HEK293T (cell line): ENCODE measurements around the gene N4BP2L2.

Source experiments
- BHLHE40 ChIP-seq: fragments of 450-650 bp; IDR thresholded peaks from 2 replicates; pipeline ENCODE4 v1.6.1; 2016; ENCODE audit warnings: mild to moderate bottlenecking, moderate library complexity, borderline replicate concordance
- FOXK2 ChIP-seq: fragments of 450-650 bp; IDR thresholded peaks from 2 replicates; pipeline ENCODE4 v1.6.1; 2016; ENCODE audit warnings: mild to moderate bottlenecking
- SP1 ChIP-seq: fragments of 450-650 bp; IDR thresholded peaks from 2 replicates; pipeline ENCODE4 v1.6.1; 2017
- ZNF384 ChIP-seq: fragments of 450-650 bp; IDR thresholded peaks from 2 replicates; pipeline ENCODE4 v1.6.1; 2016

DNA sequence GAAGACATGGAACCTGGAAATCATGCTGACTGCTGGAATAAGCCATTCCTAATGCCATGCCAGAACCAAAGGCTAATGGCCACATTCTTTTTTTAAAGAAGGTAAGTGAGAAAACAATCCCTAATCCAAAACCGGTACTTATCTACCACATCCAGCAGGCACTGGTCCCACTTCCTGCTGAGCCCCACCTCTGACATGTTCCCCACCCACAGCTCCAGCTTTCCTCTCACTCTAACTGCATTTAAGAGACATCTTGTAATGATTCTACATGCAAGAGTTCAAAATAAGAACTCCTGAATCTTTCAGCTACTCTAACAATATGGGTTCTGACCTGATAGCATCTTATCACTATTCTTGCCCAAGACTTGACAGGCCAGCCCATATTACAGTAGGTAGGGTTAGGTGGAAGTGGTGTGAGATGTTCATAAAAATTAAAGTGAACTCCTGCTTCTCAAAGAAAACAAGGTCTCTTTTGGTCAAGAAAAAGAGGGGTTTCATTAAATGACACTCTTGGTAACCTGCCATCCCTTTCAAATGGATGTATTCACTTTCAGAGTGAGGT lies 41.9 kb downstream of the N4BP2L2 start:
- TF ChIP-seq BHLHE40 (no peak), FOXK2 (no peak), SP1 (no peak), ZNF384 (no peak)
